ENCODE measurements around the gene USH1G.

DNA sequence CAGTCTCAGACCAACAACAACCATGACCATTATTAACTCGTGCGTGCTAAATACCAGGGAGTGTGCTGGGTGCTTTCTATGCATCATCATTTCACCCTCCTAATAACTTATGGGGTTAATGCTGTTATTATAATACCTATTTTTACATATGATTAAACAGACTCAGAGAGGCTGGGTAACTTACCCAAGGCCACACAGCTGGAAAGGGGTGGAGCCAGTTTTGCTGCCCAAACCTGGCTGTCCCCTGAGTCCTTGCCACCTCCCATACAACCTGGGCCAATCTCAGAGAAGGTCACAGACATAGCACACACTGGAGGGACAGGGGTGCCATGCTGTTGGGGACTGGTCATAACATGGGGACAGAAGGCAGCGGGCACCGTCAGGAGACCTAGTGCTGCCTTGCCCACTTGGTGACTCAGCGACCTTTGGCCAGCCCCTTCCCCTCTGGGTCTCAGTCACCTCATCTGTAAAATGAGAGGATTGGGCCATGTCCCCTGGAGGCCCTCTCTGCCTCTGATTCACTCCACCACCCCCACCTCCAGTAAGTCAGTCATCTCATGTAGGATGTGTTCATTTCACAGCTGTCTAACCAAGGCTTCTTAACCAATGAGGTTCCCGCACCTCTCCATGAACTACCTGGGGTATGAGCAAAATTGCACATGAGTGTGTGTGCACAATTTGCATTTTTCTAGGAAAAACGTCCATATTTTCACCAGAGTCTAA is 18.2 kb downstream of the USH1G start:
- TF ChIP-seq EZH2 (IDR thresholded peaks at IDR 0.05; ENCODE audit: borderline replicate concordance), result no peak
- TF ChIP-seq, protein P1, sequence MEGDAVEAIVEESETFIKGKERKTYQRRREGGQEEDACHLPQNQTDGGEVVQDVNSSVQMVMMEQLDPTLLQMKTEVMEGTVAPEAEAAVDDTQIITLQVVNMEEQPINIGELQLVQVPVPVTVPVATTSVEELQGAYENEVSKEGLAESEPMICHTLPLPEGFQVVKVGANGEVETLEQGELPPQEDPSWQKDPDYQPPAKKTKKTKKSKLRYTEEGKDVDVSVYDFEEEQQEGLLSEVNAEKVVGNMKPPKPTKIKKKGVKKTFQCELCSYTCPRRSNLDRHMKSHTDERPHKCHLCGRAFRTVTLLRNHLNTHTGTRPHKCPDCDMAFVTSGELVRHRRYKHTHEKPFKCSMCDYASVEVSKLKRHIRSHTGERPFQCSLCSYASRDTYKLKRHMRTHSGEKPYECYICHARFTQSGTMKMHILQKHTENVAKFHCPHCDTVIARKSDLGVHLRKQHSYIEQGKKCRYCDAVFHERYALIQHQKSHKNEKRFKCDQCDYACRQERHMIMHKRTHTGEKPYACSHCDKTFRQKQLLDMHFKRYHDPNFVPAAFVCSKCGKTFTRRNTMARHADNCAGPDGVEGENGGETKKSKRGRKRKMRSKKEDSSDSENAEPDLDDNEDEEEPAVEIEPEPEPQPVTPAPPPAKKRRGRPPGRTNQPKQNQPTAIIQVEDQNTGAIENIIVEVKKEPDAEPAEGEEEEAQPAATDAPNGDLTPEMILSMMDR (IDR thresholded peaks at IDR 0.05; ENCODE audit: poor library complexity), result no peak
- no peak for TF ChIP-seq EZH2phosphoT487 (IDR thresholded peaks at IDR 0.05; ENCODE audit: low read depth, severe bottlenecking, unreplicated experiment)

Data from hepatocyte (in vitro differentiated cells).